Gastrocnemius medialis (tissue), 4 donors: Measurements from ENCODE around the gene PARD6G. TPM values are rescaled to one million over a fixed set of nuclear protein-coding genes. Genes with fewer than 3 reads are reported as not detected.
A peak's percentile ranks its signal among the peaks of the same experiment; 100 is the strongest.

Experiments
- ATAC-seq, 2 donors: fragments of 150-250 bp; one replicate each; pipeline ENCODE4 v1.9.1; 2016
- DNase-seq, 2 donors: peaks; one replicate each; pipeline ENCODE4 v3.0.0-alpha.2; 2019
- H3K27ac ChIP-seq, 4 donors: fragments of 200-600 bp; sonication (generic); 1 replicate in 1 of 4; 2 replicates in 3 of 4; pipeline ENCODE4 v1.5.1; 2016 to 2018; ENCODE audit warnings: mild to moderate bottlenecking in 2 of 4, moderate library complexity in 1 of 4
- H3K27me3 ChIP-seq, 3 donors: fragments of 200-600 bp; sonication (generic) in 2 of 3; 1 replicate in 1 of 3; 2 replicates in 2 of 3; pipeline versions ENCODE4 v1.5.1 to v1.6.0; 2016 to 2019; ENCODE audit warnings: mild to moderate bottlenecking in 1 of 3, moderate library complexity in 1 of 3
- H3K36me3 ChIP-seq, 2 donors: fragments of 200-600 bp; sonication (generic) in 1 of 2; one replicate each; pipeline ENCODE4 v1.5.1; 2017 to 2018
- H3K4me1 ChIP-seq, 2 donors: fragments of 200-600 bp; sonication (generic) in 1 of 2; one replicate each; pipeline ENCODE4 v1.5.1; 2016 to 2017; ENCODE audit warnings: mild to moderate bottlenecking in 2 of 2
- H3K4me3 ChIP-seq, 4 donors: fragments of 200-600 bp; sonication (generic) in 3 of 4; 1 replicate in 1 of 4; 2 replicates in 3 of 4; pipeline ENCODE4 v1.5.1; 2016 to 2019; ENCODE audit warnings: mild to moderate bottlenecking in 2 of 4
- H3K9me3 ChIP-seq, 3 donors: fragments of 200-600 bp; sonication (generic) in 2 of 3; 1 replicate in 1 of 3; 2 replicates in 2 of 3; pipeline ENCODE4 v1.5.1; 2016 to 2019
- POLR2A ChIP-seq, 2 donors: fragments of 450-650 bp; IDR thresholded peaks; one replicate each; pipeline ENCODE4 v1.6.1; 2017; ENCODE audit warnings: antibody characterized with exemption in 2 of 2, mild to moderate bottlenecking in 2 of 2, moderate library complexity in 2 of 2
- in situ Hi-C, 4 donors: fragments of 200-750 bp; cut with MboI; loops; one replicate each; pipeline versions ENCODE4 v1.15.0 to v1.8.0; 2017; ENCODE audit warnings: low sequenced_read_pairs in 4 of 4
- intact Hi-C: fragments of 100-400 bp; cut with DNase I; formaldehyde crosslinking; loops from one replicate; pipeline ENCODE4 v1.15.1; 2023; ENCODE audit warnings: low total_unique reads
- total RNA-seq, 4 donors: library from RNA; depleted of rRNA; stranded (reverse); fragments of >200 nt; gene quantifications; one replicate each; pipeline versions ENCODE4 v1.1.0 to v1.2.3, GENCODE V29; 2016
- TF ChIP-seq, protein P1 (sequence below), 5 experiments: fragments of 450-650 bp in 3 of 5; fragments of 200-600 bp in 2 of 5; sonication (generic) in 2 of 5; IDR thresholded peaks in 4 of 5; conservative IDR thresholded peaks in 1 of 5; 1 replicate in 4 of 5; 2 replicates in 1 of 5; pipeline ENCODE4 v1.5.1; 2016 to 2019; ENCODE audit warnings: antibody characterized with exemption in 5 of 5, mild to moderate bottlenecking in 3 of 5, moderate library complexity in 3 of 5

The PARD6G gene
- total RNA-seq, 4 donors from 2014 or later: 0.39 to 9.2 (median 0.48) TPM

DNA sequence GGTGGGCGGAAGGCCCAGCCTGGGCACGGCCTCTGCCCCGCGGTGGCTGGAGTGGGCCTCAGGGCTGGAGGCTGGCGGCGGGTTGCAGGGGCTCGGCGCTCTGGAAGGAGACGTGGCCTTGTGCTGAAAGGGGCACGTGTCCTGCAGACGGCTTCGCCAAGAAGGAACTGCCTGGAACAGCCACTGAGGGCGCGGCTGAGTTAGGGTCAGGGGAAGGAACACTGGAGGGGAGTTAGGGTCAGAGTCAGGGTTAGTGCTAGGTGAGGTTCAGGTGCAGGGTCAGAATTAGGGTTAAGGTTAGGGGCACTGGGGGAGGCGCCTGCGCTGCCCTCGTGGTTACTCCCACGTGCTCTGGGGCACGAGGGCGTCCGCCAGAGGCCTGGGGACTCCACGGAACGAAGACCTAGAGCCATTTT is 139.2 kb downstream of the PARD6G start:
- Histone ChIP-seq H3K9me3 (peaks cover 0 to 5% (median 0%) of the 10 kb centered on the region in 3 donors), H3K27ac (peak overlapping the region in 2 of 4 donors; percentile 75 to 79), H3K27me3 (peaks cover 0 to 4% (median 0%) of the 10 kb centered on the region in 3 donors), H3K36me3 (no peaks in the 10 kb centered on the region), H3K4me3 (no peak overlapping the region), H3K4me1 (peaks cover 7 to 13% of the 10 kb centered on the region in 2 donors)
- in situ Hi-C loops: no loop called here
- intact Hi-C loops: loop anchor here (2.0 kb wide), 1 partner anchor 73 kb away; the partner anchor contains the start of gene RBFA
- no peak for ATAC-seq
- no peak for TF ChIP-seq POLR2A (IDR thresholded peaks at IDR 0.05)
- TF ChIP-seq, protein P1, sequence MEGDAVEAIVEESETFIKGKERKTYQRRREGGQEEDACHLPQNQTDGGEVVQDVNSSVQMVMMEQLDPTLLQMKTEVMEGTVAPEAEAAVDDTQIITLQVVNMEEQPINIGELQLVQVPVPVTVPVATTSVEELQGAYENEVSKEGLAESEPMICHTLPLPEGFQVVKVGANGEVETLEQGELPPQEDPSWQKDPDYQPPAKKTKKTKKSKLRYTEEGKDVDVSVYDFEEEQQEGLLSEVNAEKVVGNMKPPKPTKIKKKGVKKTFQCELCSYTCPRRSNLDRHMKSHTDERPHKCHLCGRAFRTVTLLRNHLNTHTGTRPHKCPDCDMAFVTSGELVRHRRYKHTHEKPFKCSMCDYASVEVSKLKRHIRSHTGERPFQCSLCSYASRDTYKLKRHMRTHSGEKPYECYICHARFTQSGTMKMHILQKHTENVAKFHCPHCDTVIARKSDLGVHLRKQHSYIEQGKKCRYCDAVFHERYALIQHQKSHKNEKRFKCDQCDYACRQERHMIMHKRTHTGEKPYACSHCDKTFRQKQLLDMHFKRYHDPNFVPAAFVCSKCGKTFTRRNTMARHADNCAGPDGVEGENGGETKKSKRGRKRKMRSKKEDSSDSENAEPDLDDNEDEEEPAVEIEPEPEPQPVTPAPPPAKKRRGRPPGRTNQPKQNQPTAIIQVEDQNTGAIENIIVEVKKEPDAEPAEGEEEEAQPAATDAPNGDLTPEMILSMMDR (IDR thresholded peaks at IDR 0.05 in 4 of 5, conservative IDR thresholded peaks at IDR 0.05 in 1 of 5): no peak
- no peak for DNase-seq

- Histone ChIP-seq H3K36me3 (no peaks in the 10 kb centered on the region), H3K27ac (peak overlapping the region in 1 of 4 donors; percentile 79), H3K4me3 (no peak overlapping the region), H3K9me3 (peaks cover 0 to 5% (median 0%) of the 10 kb centered on the region in 3 donors), H3K27me3 (peaks cover 0 to 4% (median 0%) of the 10 kb centered on the region in 3 donors), H3K4me1 (peaks cover 7 to 13% of the 10 kb centered on the region in 2 donors)
- no peak for ATAC-seq
- DNase-seq: no peak
- in situ Hi-C loops (no loop called here), intact Hi-C loops (no loop called here)
- TF ChIP-seq, protein P1 (IDR thresholded peaks at IDR 0.05 in 4 of 5, conservative IDR thresholded peaks at IDR 0.05 in 1 of 5): no peak
- no peak for TF ChIP-seq POLR2A (IDR thresholded peaks at IDR 0.05)
Observed at GRCh38 chr18:80107426-80107825, 139.9 kb downstream of the PARD6G start.

Other genes with a start within 250 kb of the PARD6G start
- gene RBFA, start 213.1 kb downstream of the PARD6G start, total RNA-seq: 10 to 100 TPM; 26.6 to 37.4 (median 32.3) TPM
- 1 to 10 TPM; 2.6 to 4.5 (median 2.9) TPM for gene ADNP2, start 138.3 kb downstream of the PARD6G start, total RNA-seq